Activated effector memory CD4-positive, alpha-beta T cell treated with Interleukin-2 at 50 U/mL for 16 hours (primary cell): ENCODE data around the gene SECISBP2L.

Experiments
- DNase-seq: peaks from one replicate; pipeline ENCODE4 v3.0.0-alpha.2; 2020

Gene SECISBP2L

GRCh38 chr15:48962662-48963523 is 83.4 kb downstream of the SECISBP2L start:
- no peak for DNase-seq

GRCh38 chr15:48955967-48956366 is 90.3 kb downstream of the SECISBP2L start:
- no peak for DNase-seq

- no peak for DNase-seq
Observed at GRCh38 chr15:48955370-48955769, 90.9 kb downstream of the SECISBP2L start.

GRCh38 chr15:48954538-48954937 is 91.7 kb downstream of the SECISBP2L start:
- DNase-seq = no peak

DNA sequence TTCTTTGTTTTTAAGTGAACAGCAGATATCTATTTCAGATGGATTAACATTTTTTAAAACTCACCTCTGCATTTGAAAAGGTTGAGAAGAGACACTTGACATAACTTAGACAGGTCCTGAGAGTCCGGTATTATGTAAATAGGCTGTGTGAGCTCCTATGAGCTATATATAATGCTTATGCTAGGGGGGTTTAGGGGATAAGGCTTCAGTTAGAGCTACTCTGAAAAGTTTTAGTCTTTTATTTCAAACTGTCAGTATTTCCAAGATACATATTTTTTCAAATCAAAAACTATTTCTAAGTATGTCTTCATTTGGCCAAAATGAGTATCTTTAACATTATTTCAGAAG is 99.4 kb downstream of the SECISBP2L start:
- no peak for DNase-seq

DNA sequence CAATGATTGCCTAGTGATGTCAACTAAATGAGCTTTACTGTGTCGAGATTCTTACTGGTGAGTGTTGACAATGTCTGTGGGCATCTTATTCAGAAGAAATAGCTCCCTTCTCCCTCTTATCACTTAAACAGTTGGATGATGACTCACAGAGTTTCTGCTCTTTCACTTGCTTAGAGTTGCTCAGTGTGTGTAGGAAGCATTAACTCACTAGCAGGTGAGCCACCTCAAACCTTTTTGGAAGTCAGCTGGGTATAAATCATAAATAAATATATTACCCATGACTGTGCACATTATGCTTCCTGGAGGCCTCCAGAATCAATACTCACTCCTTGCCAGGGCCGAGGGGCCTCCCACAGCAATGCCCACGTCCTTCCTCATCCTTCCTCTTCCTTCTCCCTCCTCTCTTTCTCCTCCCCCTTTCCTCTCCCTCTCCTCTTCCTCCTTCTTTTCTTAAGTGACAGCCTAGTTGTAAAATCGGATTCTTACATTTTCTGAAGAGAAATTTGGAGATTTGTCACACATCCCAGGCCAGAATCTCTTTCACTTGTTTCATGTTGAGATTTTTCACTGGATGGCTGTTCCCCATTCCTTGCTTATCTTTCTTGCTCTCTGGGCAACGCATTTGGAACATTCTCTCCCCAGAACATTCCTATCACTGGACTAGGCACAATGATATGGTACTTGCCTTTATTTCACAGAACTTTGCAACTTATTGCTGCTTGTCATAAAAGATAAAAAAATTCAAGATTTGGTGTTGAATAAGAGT is 100.0 kb downstream of the SECISBP2L start:
- no peak for DNase-seq

DNA sequence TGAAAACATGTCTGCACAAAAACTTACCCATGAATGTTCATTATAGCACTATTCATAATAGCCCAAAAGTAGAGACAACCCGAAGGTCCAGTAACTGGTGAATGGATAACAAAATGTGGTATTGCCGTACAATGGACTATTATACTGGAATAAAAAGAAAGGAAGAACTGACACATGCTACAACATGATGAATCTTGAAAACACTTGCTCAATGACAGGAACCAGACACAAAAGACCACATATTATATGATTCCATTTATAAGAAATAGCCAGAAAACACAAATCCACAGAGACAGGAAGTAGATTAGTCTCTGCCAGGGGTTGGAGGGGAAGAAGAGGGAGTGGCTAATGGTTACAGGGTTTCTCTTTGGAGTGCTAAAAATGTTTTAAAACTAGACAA is 100.9 kb downstream of the SECISBP2L start:
- DNase-seq = no peak

GRCh38 chr15:48941904-48942303 is 104.3 kb downstream of the SECISBP2L start:
- DNase-seq = no peak

DNA sequence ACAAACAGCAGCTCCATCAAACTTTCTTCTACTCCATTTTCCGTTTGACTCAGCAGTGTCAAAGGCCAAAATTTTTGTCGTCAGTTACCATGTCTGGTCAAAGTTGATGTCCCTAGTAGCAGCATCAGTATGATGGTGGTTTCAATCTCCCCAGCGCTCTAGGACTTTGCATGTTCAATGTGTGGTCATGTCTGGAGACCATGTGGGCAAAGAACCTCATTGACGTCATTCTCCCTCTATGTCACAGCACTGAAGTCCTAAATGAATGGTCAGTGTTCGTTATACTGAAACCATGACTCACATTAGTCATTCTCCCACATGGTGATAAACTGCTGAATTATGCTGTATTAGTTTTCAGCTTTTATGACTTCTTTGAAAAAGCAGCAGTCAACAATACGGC is 105.7 kb downstream of the SECISBP2L start:
- DNase-seq = no peak

GRCh38 chr15:48939648-48940047 is 106.6 kb downstream of the SECISBP2L start:
- no peak for DNase-seq
